Progenitor cell of endocrine pancreas (in vitro differentiated cells): Measurements from ENCODE around the gene DDRGK1. TPM values are rescaled to one million over a fixed set of nuclear protein-coding genes. Genes with fewer than 3 reads are reported as not detected.
A peak's percentile ranks its signal among the peaks of the same experiment; 100 is the strongest.

Source experiments
- DNase-seq: peaks from one replicate; pipeline ENCODE4 v3.0.0; 2021; ENCODE audit warnings: low spot score; ENCODE audit not compliant: unreplicated experiment
- H3K27ac Mint-ChIP-seq: 2 replicates; pipeline ENCODE4 v1.8.0; 2021; ENCODE audit warnings: mild to moderate bottlenecking, moderate library complexity, mixed read lengths
- H3K27me3 Mint-ChIP-seq: 2 replicates; pipeline ENCODE4 v1.8.0; 2021; ENCODE audit warnings: mixed read lengths
- H3K36me3 Mint-ChIP-seq: 2 replicates; pipeline ENCODE4 v1.8.0; 2022; ENCODE audit warnings: mixed read lengths; ENCODE audit not compliant: insufficient read depth
- H3K4me1 Mint-ChIP-seq: 2 replicates; pipeline ENCODE4 v1.8.0; 2021; ENCODE audit warnings: low read depth, mixed read lengths
- H3K4me3 Mint-ChIP-seq: 2 replicates; pipeline ENCODE4 v1.8.0; 2021; ENCODE audit warnings: low read depth, mild to moderate bottlenecking, moderate library complexity, mixed read lengths
- H3K9me3 Mint-ChIP-seq: 2 replicates; pipeline ENCODE4 v1.8.0; 2021; ENCODE audit warnings: low read depth, mixed read lengths
- total RNA-seq: library from RNA; stranded (reverse); gene quantifications from 2 replicates; pipeline ENCODE4 v1.2.1, GENCODE V29; 2021
- TF ChIP-seq, protein P1 (sequence below): fragments of 200-600 bp; sonication (generic); IDR thresholded peaks from one replicate; pipeline ENCODE4 v1.5.0; 2021; ENCODE audit warnings: antibody characterized with exemption, mild to moderate bottlenecking; ENCODE audit not compliant: unreplicated experiment

DDRGK1 gene
- total RNA-seq, 1 donor from 2014 or later = 78.0 TPM

DNA sequence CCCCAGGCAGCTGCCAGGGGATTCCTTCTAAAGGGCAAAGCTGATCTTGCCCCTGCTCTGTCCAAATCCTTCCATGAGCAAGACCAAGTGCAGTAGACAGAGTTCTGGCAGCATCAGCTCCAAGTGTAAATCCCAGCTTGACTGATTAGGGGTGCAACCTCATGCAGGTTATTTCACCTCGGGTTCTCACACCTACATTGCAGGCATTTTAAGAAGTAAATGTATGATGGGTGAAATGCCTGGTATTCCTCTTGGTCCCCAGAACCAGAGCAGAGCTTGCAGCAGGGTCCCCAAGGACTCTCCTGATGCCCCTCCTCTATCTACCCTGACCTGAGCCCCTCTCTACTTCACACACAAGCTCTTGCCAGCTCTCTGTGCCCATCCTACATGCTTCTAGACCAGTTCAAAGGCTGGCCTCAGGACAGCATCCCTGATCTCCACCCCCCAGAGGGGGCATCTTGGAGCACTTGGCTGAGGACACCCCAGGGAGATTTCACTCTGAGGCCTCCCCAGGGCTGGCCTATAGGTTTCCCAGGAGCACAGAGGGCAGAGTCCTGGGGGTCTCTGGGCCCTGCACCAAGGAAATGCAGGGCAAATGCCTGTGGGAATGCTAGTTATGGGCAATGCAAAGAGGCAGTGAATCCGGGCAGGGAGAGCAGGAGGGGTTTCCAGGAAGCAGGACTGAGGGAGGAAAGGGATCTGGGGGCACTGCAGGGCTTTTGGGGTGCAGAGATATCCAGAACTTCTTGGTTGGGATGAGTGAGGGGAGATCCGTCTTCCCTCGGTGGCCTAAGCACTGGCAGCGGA is 32.2 kb downstream of the DDRGK1 start:
- Mint-ChIP-seq H3K27me3 (no peaks in the 10 kb centered on the region), H3K4me3 (peak overlapping the region; percentile 79), H3K9me3 (no peaks in the 10 kb centered on the region), H3K27ac (peak overlapping the region; percentile 94), H3K4me1 (peaks cover 40% of the 10 kb centered on the region), H3K36me3 (no peaks in the 10 kb centered on the region)
- TF ChIP-seq, protein P1, sequence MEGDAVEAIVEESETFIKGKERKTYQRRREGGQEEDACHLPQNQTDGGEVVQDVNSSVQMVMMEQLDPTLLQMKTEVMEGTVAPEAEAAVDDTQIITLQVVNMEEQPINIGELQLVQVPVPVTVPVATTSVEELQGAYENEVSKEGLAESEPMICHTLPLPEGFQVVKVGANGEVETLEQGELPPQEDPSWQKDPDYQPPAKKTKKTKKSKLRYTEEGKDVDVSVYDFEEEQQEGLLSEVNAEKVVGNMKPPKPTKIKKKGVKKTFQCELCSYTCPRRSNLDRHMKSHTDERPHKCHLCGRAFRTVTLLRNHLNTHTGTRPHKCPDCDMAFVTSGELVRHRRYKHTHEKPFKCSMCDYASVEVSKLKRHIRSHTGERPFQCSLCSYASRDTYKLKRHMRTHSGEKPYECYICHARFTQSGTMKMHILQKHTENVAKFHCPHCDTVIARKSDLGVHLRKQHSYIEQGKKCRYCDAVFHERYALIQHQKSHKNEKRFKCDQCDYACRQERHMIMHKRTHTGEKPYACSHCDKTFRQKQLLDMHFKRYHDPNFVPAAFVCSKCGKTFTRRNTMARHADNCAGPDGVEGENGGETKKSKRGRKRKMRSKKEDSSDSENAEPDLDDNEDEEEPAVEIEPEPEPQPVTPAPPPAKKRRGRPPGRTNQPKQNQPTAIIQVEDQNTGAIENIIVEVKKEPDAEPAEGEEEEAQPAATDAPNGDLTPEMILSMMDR = no peak
- no peak for DNase-seq

DNA sequence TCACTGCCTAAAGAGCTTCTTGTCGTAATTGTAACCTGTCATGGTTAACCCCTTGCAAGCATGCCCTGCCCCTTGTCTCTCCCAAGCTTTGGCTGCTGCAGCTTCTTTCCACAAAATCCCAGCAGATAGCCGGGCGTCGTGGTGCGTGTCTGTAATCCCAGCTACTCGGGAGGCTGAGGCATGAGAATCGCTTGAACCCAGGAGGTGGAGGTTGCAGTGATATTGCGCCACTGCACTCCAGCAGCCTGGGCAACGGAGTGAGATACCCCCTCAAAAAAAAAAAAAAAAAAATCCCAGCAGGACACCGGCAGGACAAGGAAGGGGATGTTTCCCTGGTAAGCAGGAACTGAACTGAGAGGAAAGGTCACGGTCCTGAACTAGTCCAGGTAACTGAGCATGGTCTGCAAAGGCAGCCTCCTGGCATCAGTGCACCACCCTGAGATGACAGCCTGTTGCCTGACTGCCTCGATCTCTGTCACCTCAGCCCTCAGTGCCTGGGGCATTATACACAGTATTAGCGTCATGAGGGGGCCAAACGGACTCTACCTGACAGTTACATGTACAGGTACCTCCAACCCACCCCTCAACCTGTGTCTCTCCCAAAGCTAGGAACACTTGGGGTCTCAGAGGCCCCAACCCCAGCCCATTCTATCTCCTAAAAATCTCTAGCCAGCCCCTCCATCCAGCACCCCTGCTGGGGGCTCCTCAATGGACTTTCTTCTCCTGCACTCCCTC is 32.9 kb downstream of the DDRGK1 start:
- H3K27ac Mint-ChIP-seq = no peak overlapping the region
- peaks cover 40% of the 10 kb centered on the region for H3K4me1 Mint-ChIP-seq
- H3K27me3 Mint-ChIP-seq = no peaks in the 10 kb centered on the region
- TF ChIP-seq, protein P1 = no peak
- H3K36me3 Mint-ChIP-seq = no peaks in the 10 kb centered on the region
- H3K4me3 Mint-ChIP-seq = peak overlapping the region; percentile 79
- DNase-seq = no peak
- no peaks in the 10 kb centered on the region for H3K9me3 Mint-ChIP-seq

DNA sequence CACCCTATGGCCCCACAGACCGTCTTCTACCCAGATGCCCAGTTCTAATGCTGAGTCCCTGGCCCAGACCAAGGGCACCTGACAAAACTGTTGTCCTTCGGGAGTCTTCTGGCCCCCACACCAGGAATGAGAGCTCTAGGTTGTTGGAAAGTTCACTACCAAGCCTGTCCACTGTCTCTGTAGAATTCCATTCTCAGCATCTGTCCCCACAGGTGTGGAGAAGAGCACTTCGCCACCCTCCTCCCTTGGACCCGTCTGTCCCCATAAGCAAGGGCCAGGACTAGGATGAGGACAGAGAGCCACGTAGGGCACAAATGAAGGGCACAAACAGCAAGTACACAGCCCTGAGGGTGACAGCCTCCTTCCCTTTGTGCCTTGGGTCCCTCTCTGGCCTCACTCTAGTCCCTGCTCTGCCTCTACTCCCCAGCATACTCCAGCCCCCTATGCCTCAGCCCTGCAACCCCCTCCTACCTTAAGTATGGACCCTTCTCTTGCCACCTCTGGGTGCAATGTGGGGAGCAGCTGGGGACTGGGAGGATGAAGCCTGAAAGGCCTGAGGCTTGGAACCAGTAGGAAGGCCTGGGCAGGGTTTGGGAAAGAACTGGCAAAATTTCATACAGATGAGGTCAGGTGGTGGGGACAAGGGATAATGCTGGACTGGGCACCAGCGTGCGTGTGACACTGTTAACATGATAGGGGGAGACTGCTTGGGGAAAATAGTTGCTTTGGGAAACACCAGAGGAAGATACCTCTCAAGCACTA is 35.5 kb downstream of the DDRGK1 start:
- Mint-ChIP-seq H3K27me3 (no peaks in the 10 kb centered on the region), H3K4me1 (peaks cover 34% of the 10 kb centered on the region), H3K36me3 (peaks cover 2% of the 10 kb centered on the region), H3K27ac (peak overlapping the region; percentile 96), H3K9me3 (no peaks in the 10 kb centered on the region), H3K4me3 (peak overlapping the region; percentile 71)
- DNase-seq = no peak
- TF ChIP-seq, protein P1 = no peak

DNA sequence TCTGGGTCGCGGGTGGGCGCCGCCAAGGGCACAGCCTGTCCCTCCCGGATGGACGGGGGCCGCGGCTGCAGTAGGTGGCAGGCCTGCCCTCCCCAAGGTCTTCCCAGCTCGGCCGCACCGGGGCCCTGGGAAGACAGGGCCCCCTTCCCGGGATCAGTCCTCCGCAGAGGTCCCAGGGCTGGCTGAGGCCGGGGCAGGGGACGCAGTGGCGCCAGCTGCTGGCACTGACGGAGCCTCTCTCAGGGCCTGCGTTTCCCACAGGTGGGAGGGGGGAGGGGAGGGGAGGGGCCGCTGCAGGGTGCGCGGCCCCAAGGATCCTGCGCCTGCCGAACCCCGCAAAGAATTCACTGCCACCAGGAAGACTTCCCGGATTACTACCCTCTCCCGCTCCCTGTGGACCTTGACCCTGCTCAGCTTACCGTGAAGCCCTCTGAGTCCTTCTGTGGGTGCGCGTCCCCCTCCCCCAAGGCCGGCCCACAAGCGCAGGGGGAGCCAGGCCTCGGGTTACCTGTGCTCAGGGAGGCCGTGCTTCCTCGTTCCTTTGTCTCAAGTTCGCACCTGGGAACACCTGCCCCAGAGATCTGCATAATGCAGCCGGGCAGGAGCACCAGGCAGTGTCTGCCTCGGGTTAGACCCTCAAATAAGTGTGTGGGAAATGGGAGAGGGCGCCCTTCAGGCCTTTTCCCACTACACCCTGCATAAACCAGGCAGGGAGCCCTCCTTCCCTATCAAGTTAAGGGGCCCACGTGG is 36.2 kb downstream of the DDRGK1 start:
- TF ChIP-seq, protein P1 = peak; percentile 32
- Mint-ChIP-seq H3K27me3 (no peaks in the 10 kb centered on the region), H3K4me3 (peak overlapping the region; percentile 71), H3K36me3 (peaks cover 6% of the 10 kb centered on the region), H3K27ac (peak overlapping the region; percentile 96), H3K4me1 (peaks cover 34% of the 10 kb centered on the region), H3K9me3 (no peaks in the 10 kb centered on the region)
- DNase-seq = peak; percentile 54
